Trophoblast cell (in vitro differentiated cells and primary cell): ENCODE measurements around the gene LZTS2.
"Not testable (repeated sequence)": the region's sequence is repeated elsewhere in the genome, so short reads cannot be mapped to it uniquely, and the experiment has no call there.

Source experiments
- DNase-seq, 2 donors: peaks; one replicate each; pipeline ENCODE4 v3.0.0-alpha.2; 2016
- H2AFZ ChIP-seq: 2 replicates; pipeline ENCODE4 v1.6.1; 2013; ENCODE audit warnings: low read length, moderate library complexity, mild to moderate bottlenecking; ENCODE audit not compliant: insufficient read depth, poor library complexity
- H2AK5ac ChIP-seq: 2 replicates; pipeline ENCODE4 v1.6.1; 2013; ENCODE audit warnings: mild to moderate bottlenecking, low read length
- H2BK120ac ChIP-seq: 2 replicates; pipeline ENCODE4 v1.6.1; 2013; ENCODE audit warnings: low read length, mild to moderate bottlenecking, moderate library complexity; ENCODE audit not compliant: insufficient read depth, poor library complexity
- H2BK12ac ChIP-seq: 2 replicates; pipeline ENCODE4 v1.6.1; 2013; ENCODE audit warnings: mild to moderate bottlenecking, low read length, moderate library complexity
- H2BK5ac ChIP-seq: 2 replicates; pipeline ENCODE4 v1.6.1; 2013; ENCODE audit warnings: low read length, low read depth, moderate library complexity, mild to moderate bottlenecking; ENCODE audit not compliant: poor library complexity
- H3K14ac ChIP-seq: 2 replicates; pipeline ENCODE4 v1.6.1; 2013; ENCODE audit warnings: mild to moderate bottlenecking, low read length
- H3K18ac ChIP-seq: 2 replicates; pipeline ENCODE4 v1.6.1; 2013; ENCODE audit warnings: mild to moderate bottlenecking, low read length
- H3K23ac ChIP-seq: 2 replicates; pipeline ENCODE4 v1.6.1; 2013; ENCODE audit warnings: low read length
- H3K27ac ChIP-seq: 2 replicates; pipeline ENCODE4 v1.5.1; 2013; ENCODE audit warnings: low read depth, mild to moderate bottlenecking, inconsistent platforms, low read length, moderate library complexity
- H3K27me3 ChIP-seq: 2 replicates; pipeline ENCODE4 v1.6.1; 2013; ENCODE audit warnings: inconsistent platforms, mild to moderate bottlenecking, low read length, moderate library complexity; ENCODE audit not compliant: insufficient read depth
- H3K36me3 ChIP-seq, 2 experiments: 1 replicate in 1 of 2; 2 replicates in 1 of 2; pipeline ENCODE4 v1.6.1; 2013; ENCODE audit warnings: low read length in 2 of 2, mild to moderate bottlenecking in 2 of 2, moderate library complexity in 1 of 2; ENCODE audit not compliant: insufficient read depth in 2 of 2, control insufficient read depth in 1 of 2
- H3K4ac ChIP-seq: 2 replicates; pipeline ENCODE4 v1.6.1; 2013; ENCODE audit warnings: low read depth, mild to moderate bottlenecking, low read length, moderate library complexity
- H3K4me1 ChIP-seq, 2 experiments: 1 replicate in 1 of 2; 2 replicates in 1 of 2; pipeline ENCODE4 v1.6.1; 2013; ENCODE audit warnings: low read length in 2 of 2, mild to moderate bottlenecking in 2 of 2, moderate library complexity in 1 of 2; ENCODE audit not compliant: insufficient read depth in 2 of 2, control insufficient read depth in 1 of 2
- H3K4me2 ChIP-seq: 2 replicates; pipeline ENCODE4 v1.6.1; 2013; ENCODE audit warnings: inconsistent platforms, mild to moderate bottlenecking, low read length, moderate library complexity
- H3K4me3 ChIP-seq: 2 replicates; pipeline ENCODE4 v1.5.1; 2013; ENCODE audit warnings: mild to moderate bottlenecking, low read depth, low read length, inconsistent platforms
- H3K79me1 ChIP-seq: one replicate; pipeline ENCODE4 v1.6.1; 2013; ENCODE audit warnings: low read length
- H3K79me2 ChIP-seq: 2 replicates; pipeline ENCODE4 v1.6.1; 2013; ENCODE audit warnings: low read length, mild to moderate bottlenecking; ENCODE audit not compliant: control insufficient read depth, insufficient read depth, poor library complexity
- H3K9ac ChIP-seq: 2 replicates; pipeline ENCODE4 v1.6.1; 2013; ENCODE audit warnings: mild to moderate bottlenecking, low read length
- H3K9me3 ChIP-seq: 2 replicates; pipeline ENCODE4 v1.6.1; 2013; ENCODE audit warnings: low read depth, mild to moderate bottlenecking, control low read depth, inconsistent platforms, low read length; ENCODE audit not compliant: insufficient read depth
- H4K12ac ChIP-seq: 2 replicates; pipeline ENCODE4 v1.6.1; 2013; ENCODE audit warnings: low read depth, mild to moderate bottlenecking, low read length, moderate library complexity
- H4K8ac ChIP-seq: 2 replicates; pipeline ENCODE4 v1.6.1; 2013; ENCODE audit warnings: low read depth, mild to moderate bottlenecking, low read length, moderate library complexity
- H4K91ac ChIP-seq: one replicate; pipeline ENCODE4 v1.6.1; 2013; ENCODE audit warnings: low read depth, mild to moderate bottlenecking, low read length, moderate library complexity
- WGBS: extraction: QIAGEN DNeasy Blood & Tissue Kit; methylation state at CpG from one replicate; pipeline ENCODE4 v1.1.7; 2013; ENCODE audit warnings: missing lambda C conversion rate; ENCODE audit not compliant: insufficient read length, insufficient coverage; ENCODE audit errors: extremely low coverage; 5-methylcytosine and 5-hydroxymethylcytosine counted together

The LZTS2 gene

GRCh38 chr10:100972115-100972903 lies 27.3 kb upstream of the LZTS2 start:
- no peak overlapping the region for H3K23ac ChIP-seq
- H3K4ac ChIP-seq: no peak overlapping the region
- H3K18ac ChIP-seq: no peak overlapping the region
- no peak overlapping the region for H2AFZ ChIP-seq
- WGBS: no CpG with 5 or more reads among the region's 13 CpGs
- H2BK5ac ChIP-seq: no peak overlapping the region
- H3K79me2 ChIP-seq: peaks cover 3% of the 10 kb centered on the region
- no peak overlapping the region for H4K12ac ChIP-seq
- no peak overlapping the region for H3K27ac ChIP-seq
- H2AK5ac ChIP-seq: no peak overlapping the region
- DNase-seq: no peak
- no peak overlapping the region for H4K91ac ChIP-seq
- H3K14ac ChIP-seq: no peak overlapping the region
- H3K79me1 ChIP-seq: no peaks in the 10 kb centered on the region
- H3K9me3 ChIP-seq: peaks cover 1% of the 10 kb centered on the region
- no peaks in the 10 kb centered on the region for H3K36me3 ChIP-seq
- H4K8ac ChIP-seq: no peak overlapping the region
- no peak overlapping the region for H2BK12ac ChIP-seq
- H3K4me3 ChIP-seq: no peak overlapping the region
- no peak overlapping the region for H3K4me2 ChIP-seq
- no peak overlapping the region for H3K9ac ChIP-seq
- peaks cover 4 to 15% of the 10 kb centered on the region in 2 experiments for H3K4me1 ChIP-seq
- H3K27me3 ChIP-seq: no peaks in the 10 kb centered on the region
- H2BK120ac ChIP-seq: no peak overlapping the region

DNA sequence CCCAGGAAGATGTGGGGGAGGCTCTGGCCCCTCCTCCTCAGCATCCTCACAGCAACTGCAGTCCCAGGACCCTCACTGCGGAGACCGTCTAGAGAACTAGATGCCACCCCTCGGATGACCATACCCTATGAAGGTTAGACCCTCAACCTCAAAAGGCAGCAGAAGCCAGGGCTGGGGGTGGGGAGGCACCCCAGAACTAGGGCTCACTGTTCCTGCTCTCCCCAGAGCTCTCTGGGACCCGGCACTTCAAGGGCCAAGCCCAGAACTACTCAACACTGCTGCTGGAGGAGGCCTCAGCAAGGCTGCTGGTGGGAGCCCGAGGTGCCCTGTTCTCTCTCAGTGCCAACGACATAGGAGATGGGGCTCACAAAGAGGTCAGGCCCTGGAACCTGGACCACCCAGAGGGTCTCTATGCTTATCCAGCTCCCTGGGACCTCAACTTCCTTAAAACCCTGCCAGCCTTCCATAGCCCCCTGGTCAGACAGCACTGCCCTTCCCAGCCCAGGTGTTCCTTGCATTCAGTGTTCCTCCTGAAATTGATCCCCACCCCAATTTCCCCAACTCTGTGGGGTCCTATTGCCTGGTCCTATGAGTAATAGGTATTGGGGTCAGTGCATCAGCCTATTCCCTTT lies 26.6 kb upstream of the LZTS2 start:
- H3K4me1 ChIP-seq: peaks cover 4 to 15% of the 10 kb centered on the region in 2 experiments
- no peaks in the 10 kb centered on the region for H3K36me3 ChIP-seq
- no peak overlapping the region for H3K9ac ChIP-seq
- no peak overlapping the region for H2BK120ac ChIP-seq
- no peak for DNase-seq
- no peak overlapping the region for H3K4me3 ChIP-seq
- H2AFZ ChIP-seq: no peak overlapping the region
- peaks cover 3% of the 10 kb centered on the region for H3K79me2 ChIP-seq
- no peak overlapping the region for H3K4me2 ChIP-seq
- H3K4ac ChIP-seq: no peak overlapping the region
- no peak overlapping the region for H3K27ac ChIP-seq
- H3K9me3 ChIP-seq: peaks cover 1% of the 10 kb centered on the region
- H3K23ac ChIP-seq: no peak overlapping the region
- H3K27me3 ChIP-seq: no peaks in the 10 kb centered on the region
- no peaks in the 10 kb centered on the region for H3K79me1 ChIP-seq
- no peak overlapping the region for H3K14ac ChIP-seq
- H3K18ac ChIP-seq: no peak overlapping the region
- no peak overlapping the region for H4K91ac ChIP-seq
- WGBS: no CpG with 5 or more reads among the region's 6 CpGs
- H4K8ac ChIP-seq: no peak overlapping the region
- H2AK5ac ChIP-seq: no peak overlapping the region
- no peak overlapping the region for H2BK5ac ChIP-seq
- no peak overlapping the region for H2BK12ac ChIP-seq
- H4K12ac ChIP-seq: no peak overlapping the region

GRCh38 chr10:100975397-100975796 lies 24.2 kb upstream of the LZTS2 start:
- not testable (repeated sequence) for H2AK5ac ChIP-seq, H4K12ac ChIP-seq, H3K4me1 ChIP-seq, H3K9me3 ChIP-seq, H3K79me1 ChIP-seq, H4K91ac ChIP-seq, H2BK12ac ChIP-seq, H3K27ac ChIP-seq, DNase-seq, H3K14ac ChIP-seq, H3K4ac ChIP-seq, H3K4me2 ChIP-seq, H2BK120ac ChIP-seq, H3K23ac ChIP-seq, H3K27me3 ChIP-seq, H2AFZ ChIP-seq, H2BK5ac ChIP-seq, H3K9ac ChIP-seq, H4K8ac ChIP-seq, H3K79me2 ChIP-seq, H3K4me3 ChIP-seq, H3K18ac ChIP-seq
- no CpG with 5 or more reads among the region's 8 CpGs for WGBS
- peaks cover 13 to 15% of the 10 kb centered on the region in 2 experiments for H3K36me3 ChIP-seq

DNA sequence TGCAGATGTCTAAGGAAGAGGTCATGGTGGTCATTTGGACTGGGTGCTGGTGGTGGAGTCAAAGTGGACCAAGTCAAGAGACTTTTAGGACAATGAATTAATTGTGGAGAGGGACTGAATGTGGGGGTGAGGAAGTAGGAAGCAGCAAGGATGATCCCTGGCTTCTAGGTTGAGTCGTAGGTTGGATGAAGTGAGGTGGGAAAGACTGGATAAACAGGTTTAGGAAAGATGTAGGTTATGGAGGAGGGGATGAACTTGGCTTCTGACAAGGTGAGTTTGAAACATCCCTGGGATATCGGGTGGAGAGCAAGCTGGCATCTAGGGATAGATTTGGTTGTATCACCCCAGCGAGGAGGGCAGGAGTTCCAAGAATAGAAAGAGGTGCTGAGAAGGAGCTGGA lies 22.7 kb upstream of the LZTS2 start:
- Histone ChIP-seq H4K12ac (no peak overlapping the region), H3K36me3 (peaks cover 19 to 21% of the 10 kb centered on the region in 2 experiments), H2AFZ (no peak overlapping the region), H3K4me2 (no peak overlapping the region), H3K79me1 (no peaks in the 10 kb centered on the region), H4K8ac (no peak overlapping the region), H2BK5ac (no peak overlapping the region), H4K91ac (no peak overlapping the region), H3K18ac (no peak overlapping the region), H3K79me2 (no peaks in the 10 kb centered on the region), H3K9ac (no peak overlapping the region), H3K27ac (no peak overlapping the region), H2AK5ac (no peak overlapping the region), H3K4me3 (no peak overlapping the region), H3K27me3 (no peaks in the 10 kb centered on the region), H2BK12ac (no peak overlapping the region), H3K4me1 (peaks cover 0 to 5% of the 10 kb centered on the region in 2 experiments), H3K14ac (no peak overlapping the region), H2BK120ac (no peak overlapping the region), H3K9me3 (peaks cover 1% of the 10 kb centered on the region), H3K4ac (no peak overlapping the region), H3K23ac (no peak overlapping the region)
- WGBS: 100% methylated on average over 1 of the region's 3 CpGs
- DNase-seq: peak in 1 of 2 donors; percentile 20
